8988T (cell line): ENCODE measurements around the gene VPS26A.

ENCODE experiments used
- DNase-seq: peaks from one replicate; pipeline ENCODE4 v3.0.0; 2011

The VPS26A gene

GRCh38 chr10:69123747-69124562 is at the start of gene VPS26A:
Gene VPS26A, plus strand, starts transcription at chr10:69124178. Its CDS starts 100 bp downstream, at chr10:69124278.
- DNase-seq: peak; percentile 93

GRCh38 chr10:69074532-69074931 is 49.4 kb upstream of the VPS26A start:
- no peak for DNase-seq

- no peak for DNase-seq
These were observed 48.5 kb upstream of the VPS26A start for GRCh38 chr10:69075431-69075830.

- no peak for DNase-seq
These were observed 45.7 kb upstream of the VPS26A start for GRCh38 chr10:69078311-69078710.

GRCh38 chr10:69080226-69080625 is 43.8 kb upstream of the VPS26A start:
- no peak for DNase-seq

- no peak for DNase-seq
These were observed 37.9 kb upstream of the VPS26A start for GRCh38 chr10:69086001-69086509.

GRCh38 chr10:69087590-69088470 is 36.1 kb upstream of the VPS26A start, which contains the start of gene SRGN:
Gene SRGN, plus strand, starts transcription at chr10:69088103. Its CDS starts 55 bp downstream, at chr10:69088158.
- DNase-seq: no peak

GRCh38 chr10:69088471-69088769 is 35.6 kb upstream of the VPS26A start:
- DNase-seq: no peak

GRCh38 chr10:69088801-69089501 is 35.0 kb upstream of the VPS26A start:
- no peak for DNase-seq

GRCh38 chr10:69089638-69090599 is 34.1 kb upstream of the VPS26A start:
- no peak for DNase-seq

- no peak for DNase-seq
These were observed 33.3 kb upstream of the VPS26A start for GRCh38 chr10:69090685-69091084.

GRCh38 chr10:69091143-69091651 is 32.8 kb upstream of the VPS26A start:
- no peak for DNase-seq

GRCh38 chr10:69092959-69093850 is 30.8 kb upstream of the VPS26A start:
- peak; percentile 39 for DNase-seq

- no peak for DNase-seq
These were observed 30.0 kb upstream of the VPS26A start for GRCh38 chr10:69093933-69094332.

- no peak for DNase-seq
These were observed 27.9 kb upstream of the VPS26A start for GRCh38 chr10:69096045-69096444.

- DNase-seq: no peak
These were observed 26.2 kb upstream of the VPS26A start for GRCh38 chr10:69097729-69098128.

- no peak for DNase-seq
These were observed 23.7 kb upstream of the VPS26A start for GRCh38 chr10:69100136-69100872.

- no peak for DNase-seq
These were observed 22.4 kb upstream of the VPS26A start for GRCh38 chr10:69101451-69102095.

- no peak for DNase-seq
These were observed 21.5 kb upstream of the VPS26A start for GRCh38 chr10:69102440-69102839.
